HG03439 (cell line): ENCODE measurements around the gene CEP57L1.
"Not testable (repeated sequence)": the region's sequence is repeated elsewhere in the genome, so short reads cannot be mapped to it uniquely, and the experiment has no call there.

Experiments
- ATAC-seq: cut with Tn5 transposase; IDR thresholded peaks from one replicate; pipeline ENCODE4 v1.9.1; 2021; ENCODE audit warnings: mild to moderate bottlenecking, moderate library complexity; ENCODE audit not compliant: unreplicated experiment

Gene CEP57L1

GRCh38 chr6:109104512-109104911 is 9.2 kb downstream of the CEP57L1 start:
- no peak for ATAC-seq

- no peak for ATAC-seq
Measured at GRCh38 chr6:109105681-109106080, 10.4 kb downstream of the CEP57L1 start.

GRCh38 chr6:109109663-109110062 is 14.4 kb downstream of the CEP57L1 start:
- ATAC-seq, result not testable (repeated sequence)

- not testable (repeated sequence) for ATAC-seq
Measured at GRCh38 chr6:109112663-109113062, 17.4 kb downstream of the CEP57L1 start.

GRCh38 chr6:109117346-109118035 is 22.2 kb downstream of the CEP57L1 start:
- peak; percentile 60 for ATAC-seq

GRCh38 chr6:109118337-109118736 is 23.0 kb downstream of the CEP57L1 start:
- ATAC-seq, result no peak

GRCh38 chr6:109118871-109119354 is 23.6 kb downstream of the CEP57L1 start:
- ATAC-seq, result no peak

- ATAC-seq, result no peak
Measured at GRCh38 chr6:109121411-109121810, 26.1 kb downstream of the CEP57L1 start.

- ATAC-seq, result no peak
Measured at GRCh38 chr6:109124219-109124618, 28.9 kb downstream of the CEP57L1 start.

GRCh38 chr6:109125504-109125903 is 30.2 kb downstream of the CEP57L1 start:
- no peak for ATAC-seq

GRCh38 chr6:109130065-109130464 is 34.8 kb downstream of the CEP57L1 start:
- ATAC-seq, result no peak

GRCh38 chr6:109135600-109135999 is 40.3 kb downstream of the CEP57L1 start:
- ATAC-seq, result not testable (repeated sequence)

- not testable (repeated sequence) for ATAC-seq
Measured at GRCh38 chr6:109136039-109136438, 40.7 kb downstream of the CEP57L1 start.

GRCh38 chr6:109136530-109136929 is 41.2 kb downstream of the CEP57L1 start:
- not testable (repeated sequence) for ATAC-seq

- ATAC-seq, result no peak
Measured at GRCh38 chr6:109139109-109139508, 43.8 kb downstream of the CEP57L1 start.

- not testable (repeated sequence) for ATAC-seq
Measured at GRCh38 chr6:109142067-109142466, 46.8 kb downstream of the CEP57L1 start.

- no peak for ATAC-seq
Measured at GRCh38 chr6:109143191-109143590, 47.9 kb downstream of the CEP57L1 start.

- ATAC-seq, result not testable (repeated sequence)
Measured at GRCh38 chr6:109148251-109148650, 52.9 kb downstream of the CEP57L1 start.

- ATAC-seq, result not testable (repeated sequence)
Measured at GRCh38 chr6:109148716-109149115, 53.4 kb downstream of the CEP57L1 start.

GRCh38 chr6:109153752-109154151 is 58.4 kb downstream of the CEP57L1 start:
- ATAC-seq, result no peak

- no peak for ATAC-seq
Measured at GRCh38 chr6:109164331-109164730, 69.0 kb downstream of the CEP57L1 start.

GRCh38 chr6:109165392-109165974 is 70.2 kb downstream of the CEP57L1 start:
- no peak for ATAC-seq
